PFSK-1 (cell line): Measurements from ENCODE around the gene DOC2A.

Experiments
- FOXP2 ChIP-seq: optimal IDR thresholded peaks from 2 replicates; pipeline ENCODE3; 2011; ENCODE audit warnings: borderline replicate concordance, control low read depth, inconsistent platforms; ENCODE audit not compliant: insufficient read depth; ENCODE audit errors: extremely low read length, extremely low read depth
- POLR2AphosphoS5 ChIP-seq: IDR thresholded peaks from 2 replicates; pipeline ENCODE4 v1.6.1; 2012; ENCODE audit warnings: low read depth, mild to moderate bottlenecking, control low read depth, low read length, moderate library complexity
- SIN3A ChIP-seq: IDR thresholded peaks from 2 replicates; pipeline ENCODE4 v1.6.1; 2012; ENCODE audit warnings: mild to moderate bottlenecking, low read length, moderate library complexity, borderline replicate concordance; ENCODE audit not compliant: insufficient read depth
- TAF1 ChIP-seq: IDR thresholded peaks from 2 replicates; pipeline ENCODE4 v1.6.1; 2012; ENCODE audit warnings: low read length, control low read depth, borderline replicate concordance; ENCODE audit not compliant: insufficient read depth
- TF ChIP-seq, protein P1 (sequence below), 2 experiments: IDR thresholded peaks; 2 replicates each; pipeline versions ENCODE4 v1.6.1 to v1.8.0; 2011 to 2012; ENCODE audit warnings: low read depth in 2 of 2, low read length in 2 of 2, control low read depth in 1 of 2, inconsistent platforms in 1 of 2, mild to moderate bottlenecking in 1 of 2, moderate library complexity in 1 of 2; ENCODE audit not compliant: insufficient read depth in 1 of 2

DNA sequence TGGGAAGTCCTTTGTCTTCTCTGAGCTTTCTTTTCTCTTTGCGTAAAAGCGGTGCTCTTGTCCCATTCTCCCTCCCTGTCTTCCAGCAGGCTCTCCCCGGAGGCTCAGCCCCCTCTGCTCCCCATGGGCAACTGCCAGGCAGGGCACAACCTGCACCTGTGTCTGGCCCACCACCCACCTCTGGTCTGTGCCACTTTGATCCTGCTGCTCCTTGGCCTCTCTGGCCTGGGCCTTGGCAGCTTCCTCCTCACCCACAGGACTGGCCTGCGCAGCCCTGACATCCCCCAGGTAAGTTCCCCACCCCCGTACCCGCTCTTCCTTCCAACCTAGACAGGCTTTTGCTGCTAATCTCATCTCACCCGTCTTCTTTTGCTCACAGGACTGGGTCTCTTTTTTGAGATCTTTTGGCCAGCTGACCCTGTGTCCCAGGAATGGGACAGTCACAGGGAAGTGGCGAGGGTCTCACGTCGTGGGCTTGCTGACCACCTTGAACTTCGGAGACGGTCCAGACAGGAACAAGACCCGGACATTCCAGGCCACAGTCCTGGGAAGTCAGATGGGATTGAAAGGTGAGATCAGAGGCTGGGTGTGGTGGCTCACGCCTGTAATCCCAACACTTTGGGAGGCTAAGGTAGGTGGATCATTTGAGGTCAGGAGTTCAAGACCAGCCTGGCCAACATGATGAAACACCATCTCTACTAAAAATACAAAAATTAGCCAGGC, 47.6 kb downstream of the DOC2A start:
- TF ChIP-seq SIN3A (no peak), POLR2AphosphoS5 (no peak), FOXP2 (no peak), TAF1 (no peak)
- TF ChIP-seq, protein P1, sequence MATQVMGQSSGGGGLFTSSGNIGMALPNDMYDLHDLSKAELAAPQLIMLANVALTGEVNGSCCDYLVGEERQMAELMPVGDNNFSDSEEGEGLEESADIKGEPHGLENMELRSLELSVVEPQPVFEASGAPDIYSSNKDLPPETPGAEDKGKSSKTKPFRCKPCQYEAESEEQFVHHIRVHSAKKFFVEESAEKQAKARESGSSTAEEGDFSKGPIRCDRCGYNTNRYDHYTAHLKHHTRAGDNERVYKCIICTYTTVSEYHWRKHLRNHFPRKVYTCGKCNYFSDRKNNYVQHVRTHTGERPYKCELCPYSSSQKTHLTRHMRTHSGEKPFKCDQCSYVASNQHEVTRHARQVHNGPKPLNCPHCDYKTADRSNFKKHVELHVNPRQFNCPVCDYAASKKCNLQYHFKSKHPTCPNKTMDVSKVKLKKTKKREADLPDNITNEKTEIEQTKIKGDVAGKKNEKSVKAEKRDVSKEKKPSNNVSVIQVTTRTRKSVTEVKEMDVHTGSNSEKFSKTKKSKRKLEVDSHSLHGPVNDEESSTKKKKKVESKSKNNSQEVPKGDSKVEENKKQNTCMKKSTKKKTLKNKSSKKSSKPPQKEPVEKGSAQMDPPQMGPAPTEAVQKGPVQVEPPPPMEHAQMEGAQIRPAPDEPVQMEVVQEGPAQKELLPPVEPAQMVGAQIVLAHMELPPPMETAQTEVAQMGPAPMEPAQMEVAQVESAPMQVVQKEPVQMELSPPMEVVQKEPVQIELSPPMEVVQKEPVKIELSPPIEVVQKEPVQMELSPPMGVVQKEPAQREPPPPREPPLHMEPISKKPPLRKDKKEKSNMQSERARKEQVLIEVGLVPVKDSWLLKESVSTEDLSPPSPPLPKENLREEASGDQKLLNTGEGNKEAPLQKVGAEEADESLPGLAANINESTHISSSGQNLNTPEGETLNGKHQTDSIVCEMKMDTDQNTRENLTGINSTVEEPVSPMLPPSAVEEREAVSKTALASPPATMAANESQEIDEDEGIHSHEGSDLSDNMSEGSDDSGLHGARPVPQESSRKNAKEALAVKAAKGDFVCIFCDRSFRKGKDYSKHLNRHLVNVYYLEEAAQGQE (IDR thresholded peaks at IDR 0.05; ENCODE audit: insufficient read depth in 1 of 2, low read depth in 2 of 2, low read length in 2 of 2) = no peak
